ENCODE data around the gene MYO16.
A peak's percentile ranks its signal among the peaks of the same experiment; 100 is the strongest.

GRCh38 chr13:108915095-108915633 lies 285.8 kb downstream of the MYO16 start:
- TF ChIP-seq CTCF (conservative IDR thresholded peaks at IDR 0.05 in 1 of 2, IDR thresholded peaks at IDR 0.05 in 1 of 2; ENCODE audit: low read depth in 1 of 2, low read length in 2 of 2) (peak; percentile 68 to 70), EZH2 (IDR thresholded peaks at IDR 0.05; ENCODE audit: low read length, missing control alignments) (no peak)
